ENCODE results near the gene SLC4A4. TPM values are rescaled to one million over a fixed set of nuclear protein-coding genes. Genes with fewer than 3 reads are reported as not detected.

SLC4A4 gene
- total RNA-seq, 2 experiments from 2014 or later, result not detected

- no peak overlapping the region for H3K27ac Mint-ChIP-seq
- no peaks in the 10 kb centered on the region for H3K9me3 Mint-ChIP-seq
- intact Hi-C loops (cut with micrococcal nuclease), result no loop called here
- no peak for DNase-seq
- H3K27me3 Mint-ChIP-seq (ENCODE audit: low read depth), result no peaks in the 10 kb centered on the region
- no peaks in the 10 kb centered on the region for H3K4me1 Mint-ChIP-seq (ENCODE audit: low read depth)
- CTCF ChIA-PET, result no interaction called here
- H3K4me3 Mint-ChIP-seq, result no peak overlapping the region
- H3K36me3 Mint-ChIP-seq (ENCODE audit: low read depth), result no peaks in the 10 kb centered on the region
Measured at GRCh38 chr4:71440612-71441011, 101.8 kb downstream of the SLC4A4 start.

GRCh38 chr4:71441186-71442169, 102.7 kb downstream of the SLC4A4 start:
- no peaks in the 10 kb centered on the region for H3K4me1 Mint-ChIP-seq (ENCODE audit: low read depth)
- H3K36me3 Mint-ChIP-seq (ENCODE audit: low read depth), result no peaks in the 10 kb centered on the region

GRCh38 chr4:71442336-71442735, 103.5 kb downstream of the SLC4A4 start:
- Mint-ChIP-seq H3K9me3 (no peaks in the 10 kb centered on the region), H3K36me3 (ENCODE audit: low read depth) (no peaks in the 10 kb centered on the region), H3K4me1 (ENCODE audit: low read depth) (no peaks in the 10 kb centered on the region), H3K4me3 (no peak overlapping the region), H3K27ac (no peak overlapping the region), H3K27me3 (ENCODE audit: low read depth) (no peaks in the 10 kb centered on the region)
- CTCF ChIA-PET, result interaction anchor here (0.7 kb wide), 1 partner anchor 243 kb away, joined by 3 read pairs; no protein-coding TSS in a partner anchor
- no peak for DNase-seq
- intact Hi-C loops (cut with micrococcal nuclease), result no loop called here

More at GRCh38 chr4:71441186-71442169, 102.7 kb downstream of the SLC4A4 start:
- Mint-ChIP-seq H3K9me3 (no peaks in the 10 kb centered on the region), H3K27ac (no peak overlapping the region), H3K4me3 (no peak overlapping the region), H3K27me3 (ENCODE audit: low read depth) (no peaks in the 10 kb centered on the region)
- CTCF ChIA-PET, result interaction anchor here (0.7 kb wide), 1 partner anchor 243 kb away, joined by 3 read pairs; no protein-coding TSS in a partner anchor
- DNase-seq, result no peak
- intact Hi-C loops (cut with micrococcal nuclease), result no loop called here

GRCh38 chr4:71444395-71444794, 105.6 kb downstream of the SLC4A4 start:
- no peaks in the 10 kb centered on the region for H3K9me3 Mint-ChIP-seq
- H3K4me1 Mint-ChIP-seq (ENCODE audit: low read depth), result no peaks in the 10 kb centered on the region
- H3K27ac Mint-ChIP-seq, result no peak overlapping the region
- no peaks in the 10 kb centered on the region for H3K27me3 Mint-ChIP-seq (ENCODE audit: low read depth)
- CTCF ChIA-PET, result no interaction called here
- H3K36me3 Mint-ChIP-seq (ENCODE audit: low read depth), result no peaks in the 10 kb centered on the region
- H3K4me3 Mint-ChIP-seq, result no peak overlapping the region
- DNase-seq, result no peak
- intact Hi-C loops (cut with micrococcal nuclease), result no loop called here

GRCh38 chr4:71445811-71446210, 107.0 kb downstream of the SLC4A4 start:
- CTCF ChIA-PET, result interaction anchor here (0.6 kb wide), 1 partner anchor 1251 kb away, joined by 3 read pairs; no protein-coding TSS in a partner anchor
- no peaks in the 10 kb centered on the region for H3K9me3 Mint-ChIP-seq
- H3K4me1 Mint-ChIP-seq (ENCODE audit: low read depth), result no peaks in the 10 kb centered on the region
- intact Hi-C loops (cut with micrococcal nuclease), result no loop called here
- no peak overlapping the region for H3K27ac Mint-ChIP-seq
- H3K36me3 Mint-ChIP-seq (ENCODE audit: low read depth), result no peaks in the 10 kb centered on the region
- H3K4me3 Mint-ChIP-seq, result no peak overlapping the region
- no peaks in the 10 kb centered on the region for H3K27me3 Mint-ChIP-seq (ENCODE audit: low read depth)
- DNase-seq, result no peak

- no peaks in the 10 kb centered on the region for H3K9me3 Mint-ChIP-seq
- no peaks in the 10 kb centered on the region for H3K36me3 Mint-ChIP-seq (ENCODE audit: low read depth)
Measured at GRCh38 chr4:71446479-71447081, 107.8 kb downstream of the SLC4A4 start.

GRCh38 chr4:71449040-71449439, 110.2 kb downstream of the SLC4A4 start:
- intact Hi-C loops (cut with micrococcal nuclease), result no loop called here
- H3K4me1 Mint-ChIP-seq (ENCODE audit: low read depth), result no peaks in the 10 kb centered on the region
- H3K4me3 Mint-ChIP-seq, result no peak overlapping the region
- H3K36me3 Mint-ChIP-seq (ENCODE audit: low read depth), result no peaks in the 10 kb centered on the region
- H3K9me3 Mint-ChIP-seq, result no peaks in the 10 kb centered on the region
- no peaks in the 10 kb centered on the region for H3K27me3 Mint-ChIP-seq (ENCODE audit: low read depth)
- CTCF ChIA-PET, result no interaction called here
- DNase-seq, result no peak
- H3K27ac Mint-ChIP-seq, result no peak overlapping the region

More at GRCh38 chr4:71446479-71447081, 107.8 kb downstream of the SLC4A4 start:
- no peak for DNase-seq
- no peak overlapping the region for H3K4me3 Mint-ChIP-seq
- intact Hi-C loops (cut with micrococcal nuclease), result no loop called here
- CTCF ChIA-PET, result no interaction called here
- H3K4me1 Mint-ChIP-seq (ENCODE audit: low read depth), result no peaks in the 10 kb centered on the region
- no peaks in the 10 kb centered on the region for H3K27me3 Mint-ChIP-seq (ENCODE audit: low read depth)
- H3K27ac Mint-ChIP-seq, result no peak overlapping the region

- no peaks in the 10 kb centered on the region for H3K4me1 Mint-ChIP-seq (ENCODE audit: low read depth)
- no peaks in the 10 kb centered on the region for H3K9me3 Mint-ChIP-seq
- no peak for DNase-seq
- intact Hi-C loops (cut with micrococcal nuclease), result no loop called here
- H3K36me3 Mint-ChIP-seq (ENCODE audit: low read depth), result no peaks in the 10 kb centered on the region
- CTCF ChIA-PET, result interaction anchor here (0.5 kb wide), 1 partner anchor 25 kb away, joined by 3 read pairs; no protein-coding TSS in a partner anchor
- no peak overlapping the region for H3K4me3 Mint-ChIP-seq
- no peaks in the 10 kb centered on the region for H3K27me3 Mint-ChIP-seq (ENCODE audit: low read depth)
- H3K27ac Mint-ChIP-seq, result no peak overlapping the region
Measured at GRCh38 chr4:71449878-71450277, 111.1 kb downstream of the SLC4A4 start.

GRCh38 chr4:71453531-71453930, 114.7 kb downstream of the SLC4A4 start:
- no peaks in the 10 kb centered on the region for H3K27me3 Mint-ChIP-seq (ENCODE audit: low read depth)
- no peaks in the 10 kb centered on the region for H3K36me3 Mint-ChIP-seq (ENCODE audit: low read depth)
- no peaks in the 10 kb centered on the region for H3K4me1 Mint-ChIP-seq (ENCODE audit: low read depth)
- no peaks in the 10 kb centered on the region for H3K9me3 Mint-ChIP-seq
- intact Hi-C loops (cut with micrococcal nuclease), result no loop called here
- no peak for DNase-seq
- H3K4me3 Mint-ChIP-seq, result no peak overlapping the region
- no peak overlapping the region for H3K27ac Mint-ChIP-seq
- CTCF ChIA-PET, result no interaction called here

- Mint-ChIP-seq H3K27ac (no peak overlapping the region), H3K4me3 (no peak overlapping the region), H3K4me1 (ENCODE audit: low read depth) (no peaks in the 10 kb centered on the region), H3K36me3 (ENCODE audit: low read depth) (no peaks in the 10 kb centered on the region), H3K9me3 (no peaks in the 10 kb centered on the region), H3K27me3 (ENCODE audit: low read depth) (no peaks in the 10 kb centered on the region)
- intact Hi-C loops (cut with micrococcal nuclease), result no loop called here
- no peak for DNase-seq
- CTCF ChIA-PET, result no interaction called here
Measured at GRCh38 chr4:71456841-71457240, 118.0 kb downstream of the SLC4A4 start.

GRCh38 chr4:71460371-71460770, 121.6 kb downstream of the SLC4A4 start:
- H3K4me1 Mint-ChIP-seq (ENCODE audit: low read depth), result no peaks in the 10 kb centered on the region
- no peak for DNase-seq
- H3K4me3 Mint-ChIP-seq, result no peak overlapping the region
- H3K27me3 Mint-ChIP-seq (ENCODE audit: low read depth), result no peaks in the 10 kb centered on the region
- H3K27ac Mint-ChIP-seq, result no peak overlapping the region
- no peaks in the 10 kb centered on the region for H3K9me3 Mint-ChIP-seq
- H3K36me3 Mint-ChIP-seq (ENCODE audit: low read depth), result no peaks in the 10 kb centered on the region
- intact Hi-C loops (cut with micrococcal nuclease), result no loop called here
- CTCF ChIA-PET, result no interaction called here

GRCh38 chr4:71461422-71461821, 122.6 kb downstream of the SLC4A4 start:
- CTCF ChIA-PET, result no interaction called here
- no peak overlapping the region for H3K4me3 Mint-ChIP-seq
- DNase-seq, result no peak
- no peak overlapping the region for H3K27ac Mint-ChIP-seq
- no peaks in the 10 kb centered on the region for H3K36me3 Mint-ChIP-seq (ENCODE audit: low read depth)
- no peaks in the 10 kb centered on the region for H3K9me3 Mint-ChIP-seq
- intact Hi-C loops (cut with micrococcal nuclease), result no loop called here
- H3K27me3 Mint-ChIP-seq (ENCODE audit: low read depth), result no peaks in the 10 kb centered on the region
- H3K4me1 Mint-ChIP-seq (ENCODE audit: low read depth), result no peaks in the 10 kb centered on the region

- intact Hi-C loops (cut with micrococcal nuclease), result no loop called here
- H3K36me3 Mint-ChIP-seq (ENCODE audit: low read depth), result no peaks in the 10 kb centered on the region
- no peak overlapping the region for H3K27ac Mint-ChIP-seq
- no peaks in the 10 kb centered on the region for H3K9me3 Mint-ChIP-seq
- CTCF ChIA-PET, result no interaction called here
- no peaks in the 10 kb centered on the region for H3K27me3 Mint-ChIP-seq (ENCODE audit: low read depth)
- H3K4me3 Mint-ChIP-seq, result no peak overlapping the region
- no peaks in the 10 kb centered on the region for H3K4me1 Mint-ChIP-seq (ENCODE audit: low read depth)
- DNase-seq, result no peak
Measured at GRCh38 chr4:71466775-71467174, 128.0 kb downstream of the SLC4A4 start.

Measured in activated naive CD4-positive, alpha-beta T cell treated with anti-CD3 and anti-CD28 coated beads for 36 hours (primary cell).